Lower leg skin (tissue), 3 donors: Measurements from ENCODE around the gene SLFN5.

Experiments used
- POLR2A ChIP-seq, 2 donors: fragments of 450-650 bp; IDR thresholded peaks; one replicate each; pipeline ENCODE4 v1.6.1; 2016 to 2017; ENCODE audit warnings: antibody characterized with exemption in 2 of 2, mild to moderate bottlenecking in 1 of 2, moderate library complexity in 1 of 2
- TF ChIP-seq, protein P1 (sequence below), 3 donors: fragments of 450-650 bp; IDR thresholded peaks; one replicate each; pipeline ENCODE4 v1.5.1; 2016; ENCODE audit warnings: antibody characterized with exemption in 3 of 3, mild to moderate bottlenecking in 3 of 3, moderate library complexity in 2 of 3

DNA sequence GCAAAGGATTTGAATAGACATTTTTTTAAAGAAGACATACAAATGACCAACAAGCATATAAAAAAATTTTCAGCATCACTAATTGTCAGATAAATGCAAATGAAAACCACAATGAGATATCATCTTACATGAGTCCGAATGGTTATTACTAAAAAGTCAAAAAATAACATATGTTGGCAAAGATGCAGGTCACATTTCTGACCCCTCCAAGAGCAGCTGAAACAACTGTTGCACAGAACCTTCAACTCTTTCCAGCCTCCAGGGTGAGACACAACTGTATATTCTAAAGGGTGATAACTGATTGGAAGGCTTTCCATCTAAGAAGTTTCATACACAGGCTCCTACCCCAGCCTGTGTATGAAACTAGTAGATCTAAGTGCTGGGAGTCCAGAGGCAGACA is 51.9 kb downstream of the SLFN5 start:
- no peak for TF ChIP-seq POLR2A (IDR thresholded peaks at IDR 0.05)
- TF ChIP-seq, protein P1, sequence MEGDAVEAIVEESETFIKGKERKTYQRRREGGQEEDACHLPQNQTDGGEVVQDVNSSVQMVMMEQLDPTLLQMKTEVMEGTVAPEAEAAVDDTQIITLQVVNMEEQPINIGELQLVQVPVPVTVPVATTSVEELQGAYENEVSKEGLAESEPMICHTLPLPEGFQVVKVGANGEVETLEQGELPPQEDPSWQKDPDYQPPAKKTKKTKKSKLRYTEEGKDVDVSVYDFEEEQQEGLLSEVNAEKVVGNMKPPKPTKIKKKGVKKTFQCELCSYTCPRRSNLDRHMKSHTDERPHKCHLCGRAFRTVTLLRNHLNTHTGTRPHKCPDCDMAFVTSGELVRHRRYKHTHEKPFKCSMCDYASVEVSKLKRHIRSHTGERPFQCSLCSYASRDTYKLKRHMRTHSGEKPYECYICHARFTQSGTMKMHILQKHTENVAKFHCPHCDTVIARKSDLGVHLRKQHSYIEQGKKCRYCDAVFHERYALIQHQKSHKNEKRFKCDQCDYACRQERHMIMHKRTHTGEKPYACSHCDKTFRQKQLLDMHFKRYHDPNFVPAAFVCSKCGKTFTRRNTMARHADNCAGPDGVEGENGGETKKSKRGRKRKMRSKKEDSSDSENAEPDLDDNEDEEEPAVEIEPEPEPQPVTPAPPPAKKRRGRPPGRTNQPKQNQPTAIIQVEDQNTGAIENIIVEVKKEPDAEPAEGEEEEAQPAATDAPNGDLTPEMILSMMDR (IDR thresholded peaks at IDR 0.05), result no peak
